HepG2 (cell line): ENCODE results near the gene ACAP3. TPM values are rescaled to one million over a fixed set of nuclear protein-coding genes. Genes with fewer than 3 reads are reported as not detected.

Source experiments
- ATAC-seq: fragments of 200-7000 bp; cut with Tn5 transposase; 3 replicates; pipeline ENCODE4 v1.9.1; 2020; ENCODE audit warnings: mild to moderate bottlenecking, moderate library complexity
- BruUV-seq: library from RNA; stranded (reverse); fragments of 400-500 nt; replicated peaks from 2 replicates; lab custom pipeline; 2021; lab: Mats Ljungman, UMichigan
- CTCF ChIA-PET: fragments of 300-600 bp; formaldehyde crosslinking; extraction: SDS; loops from one replicate; lab custom pipeline; 2021; ENCODE audit warnings: low total read pairs, inconsistent platforms, low intra/inter-chr PET ratio; lab: Yijun Ruan, JAX
- POLR2A ChIA-PET: fragments of 350-600 bp; sonication (Branson Sonifier 250); formaldehyde crosslinking; loops from one replicate; lab custom pipeline; 2020; ENCODE audit warnings: antibody characterized with exemption, inconsistent platforms; lab: Yijun Ruan, JAX
- DNase-seq: peaks from one replicate; pipeline ENCODE4 v3.0.0-alpha.2; 2015; ENCODE audit warnings: low spot score
- FAIRE-seq: peaks from 3 replicates; lab custom pipeline; 2011; peaks lifted over from hg19 to GRCh38; lab: Jason Lieb, UNC
- H2AFZ ChIP-seq: one replicate; pipeline ENCODE4 v1.6.1; 2011; ENCODE audit warnings: low read length, inconsistent platforms
- H3K27ac ChIP-seq: fragments of 300-600 bp; 3 replicates; pipeline ENCODE4 v1.8.0; 2011; ENCODE audit warnings: mixed run types, mild to moderate bottlenecking, mixed read lengths, low read length, inconsistent platforms; ENCODE audit not compliant: insufficient read depth; ENCODE audit errors: extremely low read length
- H3K27me3 ChIP-seq, 2 experiments: fragments of 200-600 bp in 1 of 2; 2 replicates in 1 of 2; 3 replicates in 1 of 2; pipeline versions ENCODE4 v1.6.0 to v1.8.0; 2011; ENCODE audit warnings: low read length in 2 of 2, mild to moderate bottlenecking in 2 of 2, moderate library complexity in 2 of 2, inconsistent platforms in 1 of 2; ENCODE audit not compliant: insufficient read depth in 2 of 2, control insufficient read depth in 1 of 2
- H3K36me3 ChIP-seq, 2 experiments: fragments of 200-600 bp in 1 of 2; replicated peaks in 1 of 2; 2 replicates in 1 of 2; 3 replicates in 1 of 2; pipeline versions ENCODE4 v1.5.1 to v1.8.0; 2011; ENCODE audit warnings: low read length in 2 of 2, inconsistent platforms in 1 of 2; ENCODE audit not compliant: insufficient read depth in 2 of 2, control insufficient read depth in 1 of 2
- H3K4me1 ChIP-seq: 2 replicates; pipeline ENCODE4 v1.5.1; 2012; ENCODE audit warnings: low read length, inconsistent platforms; ENCODE audit not compliant: insufficient read depth
- H3K4me2 ChIP-seq: 2 replicates; pipeline ENCODE4 v1.6.0; 2011; ENCODE audit warnings: low read depth, low read length, inconsistent platforms
- H3K4me3 ChIP-seq, 3 experiments: fragments of 200-600 bp in 1 of 3; sonication (generic), shearing (Covaris generic) in 1 of 3; replicated peaks in 1 of 3; 2 replicates each; pipeline ENCODE4 v1.5.1; 2011 to 2016; ENCODE audit warnings: low read length in 3 of 3, inconsistent platforms in 2 of 3, low read depth in 2 of 3, mild to moderate bottlenecking in 2 of 3, control low read depth in 1 of 3, mixed read lengths in 1 of 3; ENCODE audit not compliant: insufficient read depth in 1 of 3
- H3K79me2 ChIP-seq: one replicate; pipeline ENCODE4 v1.6.1; 2011; ENCODE audit warnings: low read length, inconsistent platforms; ENCODE audit not compliant: insufficient read depth
- H3K9ac ChIP-seq: 2 replicates; pipeline ENCODE4 v1.6.0; 2011; ENCODE audit warnings: mild to moderate bottlenecking, low read depth, low read length, inconsistent platforms; ENCODE audit not compliant: insufficient read depth
- H3K9me3 ChIP-seq: 2 replicates; pipeline ENCODE4 v1.5.1; 2012; ENCODE audit warnings: mild to moderate bottlenecking, low read length
- H4K20me1 ChIP-seq: 2 replicates; pipeline ENCODE4 v1.6.0; 2011; ENCODE audit warnings: inconsistent platforms, mild to moderate bottlenecking, low read length, moderate library complexity; ENCODE audit not compliant: insufficient read depth
- ADNP ChIP-seq: sonication (generic); formaldehyde crosslinking; IDR thresholded peaks from 2 replicates; pipeline ENCODE4 v1.4.0; 2020; ENCODE audit warnings: missing genetic modification reagents
- HES4 ChIP-seq: sonication (generic); formaldehyde crosslinking; IDR thresholded peaks from 2 replicates; pipeline ENCODE4 v1.9.0; 2021; ENCODE audit warnings: mild to moderate bottlenecking, missing genetic modification reagents, borderline replicate concordance
- MAF1 ChIP-seq: sonication (generic); formaldehyde crosslinking; IDR thresholded peaks from 2 replicates; pipeline ENCODE4 v1.5.0; 2020; ENCODE audit warnings: missing genetic modification reagents, borderline replicate concordance
- RXRA ChIP-seq: sonication (generic); formaldehyde crosslinking; IDR thresholded peaks from 2 replicates; pipeline ENCODE4 v1.5.1; 2020; ENCODE audit warnings: missing genetic modification reagents
- ZFP82 ChIP-seq: sonication (generic); formaldehyde crosslinking; IDR thresholded peaks from 2 replicates; pipeline ENCODE4 v1.5.1; 2020; ENCODE audit warnings: mild to moderate bottlenecking, missing genetic modification reagents, borderline replicate concordance
- ZNF124 ChIP-seq: sonication (generic); formaldehyde crosslinking; IDR thresholded peaks from 2 replicates; pipeline ENCODE4 v1.4.0; 2020; ENCODE audit warnings: missing genetic modification reagents
- ZNF672 ChIP-seq: sonication (generic); formaldehyde crosslinking; IDR thresholded peaks from 2 replicates; pipeline ENCODE4 v1.8.1; 2022; ENCODE audit warnings: missing genetic modification reagents
- ZNF816 ChIP-seq: sonication (generic); formaldehyde crosslinking; IDR thresholded peaks from 2 replicates; pipeline ENCODE4 v1.8.0; 2022; ENCODE audit warnings: missing genetic modification reagents, mild to moderate bottlenecking, borderline replicate concordance
- WGBS: methylation state at CpG from one replicate; pipeline ENCODE4 v1.1.6; 2017; ENCODE audit warnings: low lambda C conversion rate; 5-methylcytosine and 5-hydroxymethylcytosine counted together
- in situ Hi-C: cut with HindIII; loops from 2 replicates; pipeline ENCODE4 v1.10.0; 2017; ENCODE audit warnings: low pct_unique_long_range_greater_than_20kb; ENCODE audit not compliant: extremely low pct_ligation_motif_present
- intact Hi-C: fragments of 100-400 bp; cut with micrococcal nuclease; formaldehyde crosslinking; loops from one replicate; pipeline ENCODE4 v1.10.0; 2022; ENCODE audit not compliant: unreplicated experiment
- polyA plus RNA-seq, 8 experiments: library from polyadenylated mRNA; depleted of rRNA in 3 of 8; stranded (reverse) in 7 of 8; unstranded in 1 of 8; fragments of >200 nt; fragmentation: Illumina TruSeq in 4 of 8; extraction: Trizol in 4 of 8; gene quantifications; 2 replicates each; pipeline versions ENCODE4 v1.2.1 to v1.2.3, GENCODE V29; 2011 to 2016; ENCODE audit warnings: low read depth in 4 of 8, missing spikeins in 1 of 8, mixed read lengths in 1 of 8; ENCODE audit not compliant: insufficient read depth in 1 of 8
- total RNA-seq, 5 experiments: library from RNA; depleted of rRNA; stranded (reverse); fragments of >200 nt; fragmentation: Illumina TruSeq; extraction: Trizol; gene quantifications; 2 replicates each; pipeline ENCODE4 v1.2.3, GENCODE V29; 2016; ENCODE audit warnings: low read depth in 1 of 5
- TF ChIP-seq, protein P1 (sequence below): sonication (generic); formaldehyde crosslinking; IDR thresholded peaks from 2 replicates; pipeline ENCODE4 v1.4.0; 2020; ENCODE audit warnings: missing genetic modification reagents
- TF ChIP-seq, protein P2 (sequence below): IDR thresholded peaks from 2 replicates; pipeline ENCODE4 v1.6.1; 2012; ENCODE audit warnings: inconsistent platforms
- TF ChIP-seq, protein P3 (sequence below): sonication (generic); formaldehyde crosslinking; IDR thresholded peaks from 2 replicates; pipeline ENCODE4 v1.4.0; 2020; ENCODE audit warnings: missing genetic modification reagents
- TF ChIP-seq, protein P4 (sequence below): sonication (generic); formaldehyde crosslinking; IDR thresholded peaks from 2 replicates; pipeline ENCODE4 v1.5.0; 2020; ENCODE audit warnings: mild to moderate bottlenecking, missing genetic modification reagents, borderline replicate concordance

Gene ACAP3
- total and polyA plus RNA-seq, 2 of the 13 experiments (the other 11 are each of a cell fraction or from before 2014, with no cell fraction given) = 29.4 to 50.8 TPM

DNA sequence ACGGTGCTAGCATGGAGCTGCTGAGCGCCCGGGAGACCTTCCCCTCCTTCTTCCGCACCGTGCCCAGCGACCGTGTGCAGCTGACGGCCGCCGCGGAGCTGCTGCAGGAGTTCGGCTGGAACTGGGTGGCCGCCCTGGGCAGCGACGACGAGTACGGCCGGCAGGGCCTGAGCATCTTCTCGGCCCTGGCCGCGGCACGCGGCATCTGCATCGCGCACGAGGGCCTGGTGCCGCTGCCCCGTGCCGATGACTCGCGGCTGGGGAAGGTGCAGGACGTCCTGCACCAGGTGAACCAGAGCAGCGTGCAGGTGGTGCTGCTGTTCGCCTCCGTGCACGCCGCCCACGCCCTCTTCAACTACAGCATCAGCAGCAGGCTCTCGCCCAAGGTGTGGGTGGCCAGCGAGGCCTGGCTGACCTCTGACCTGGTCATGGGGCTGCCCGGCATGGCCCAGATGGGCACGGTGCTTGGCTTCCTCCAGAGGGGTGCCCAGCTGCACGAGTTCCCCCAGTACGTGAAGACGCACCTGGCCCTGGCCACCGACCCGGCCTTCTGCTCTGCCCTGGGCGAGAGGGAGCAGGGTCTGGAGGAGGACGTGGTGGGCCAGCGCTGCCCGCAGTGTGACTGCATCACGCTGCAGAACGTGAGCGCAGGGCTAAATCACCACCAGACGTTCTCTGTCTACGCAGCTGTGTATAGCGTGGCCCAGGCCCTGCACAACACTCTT, 24.5 kb upstream of the ACAP3 start:
- H3K4me2 ChIP-seq = no peak overlapping the region; the same call in 1 of the 2 replicates
- no TSS peak for BruUV-seq
- peaks cover 7% of the 10 kb centered on the region; the same call in 1 of the 2 replicates for H4K20me1 ChIP-seq
- peaks cover 24% of the 10 kb centered on the region for H3K4me1 ChIP-seq
- H3K4me3 ChIP-seq = no peak overlapping the region
- ChIA-PET CTCF (no interaction called here), POLR2A (interaction anchor here (1.0 to 1.8 kb wide), 2 partner anchors 12 to 16 kb away, joined by 6 to 7 read pairs; no protein-coding TSS in a partner anchor)
- intact Hi-C loops = no loop called here
- peaks cover 0 to 3% of the 10 kb centered on the region in 2 experiments; a peak in 2 of 5 replicates for H3K36me3 ChIP-seq
- H2AFZ ChIP-seq = no peak overlapping the region
- in situ Hi-C loops = no loop called here
- no peaks in the 10 kb centered on the region for H3K9me3 ChIP-seq
- DNase-seq = no peak
- no peaks in the 10 kb centered on the region for H3K79me2 ChIP-seq
- no peak overlapping the region for H3K27ac ChIP-seq
- no CpG with 5 or more reads among the region's 57 CpGs for WGBS
- FAIRE-seq = no peak
- peak; percentile 16 for ATAC-seq
- no peak overlapping the region for H3K9ac ChIP-seq
- H3K27me3 ChIP-seq = 0 out of 5 replicates have a peak, but pooled peaks cover 0 to 4% of the 10 kb centered on the region in 2 experiments
- no peak for TF ChIP-seq HES4 (CRISPR knock-in tag)
- TF ChIP-seq, protein P1, sequence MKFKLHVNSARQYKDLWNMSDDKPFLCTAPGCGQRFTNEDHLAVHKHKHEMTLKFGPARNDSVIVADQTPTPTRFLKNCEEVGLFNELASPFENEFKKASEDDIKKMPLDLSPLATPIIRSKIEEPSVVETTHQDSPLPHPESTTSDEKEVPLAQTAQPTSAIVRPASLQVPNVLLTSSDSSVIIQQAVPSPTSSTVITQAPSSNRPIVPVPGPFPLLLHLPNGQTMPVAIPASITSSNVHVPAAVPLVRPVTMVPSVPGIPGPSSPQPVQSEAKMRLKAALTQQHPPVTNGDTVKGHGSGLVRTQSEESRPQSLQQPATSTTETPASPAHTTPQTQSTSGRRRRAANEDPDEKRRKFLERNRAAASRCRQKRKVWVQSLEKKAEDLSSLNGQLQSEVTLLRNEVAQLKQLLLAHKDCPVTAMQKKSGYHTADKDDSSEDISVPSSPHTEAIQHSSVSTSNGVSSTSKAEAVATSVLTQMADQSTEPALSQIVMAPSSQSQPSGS (CRISPR knock-in tag) = no peak
- TF ChIP-seq ZNF672 (CRISPR knock-in tag) = no peak
- no peak for TF ChIP-seq ZNF124 (CRISPR knock-in tag)
- no peak for TF ChIP-seq RXRA (CRISPR knock-in tag)
- no peak for TF ChIP-seq MAF1 (CRISPR knock-in tag)
- TF ChIP-seq, protein P2, sequence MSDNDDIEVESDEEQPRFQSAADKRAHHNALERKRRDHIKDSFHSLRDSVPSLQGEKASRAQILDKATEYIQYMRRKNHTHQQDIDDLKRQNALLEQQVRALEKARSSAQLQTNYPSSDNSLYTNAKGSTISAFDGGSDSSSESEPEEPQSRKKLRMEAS = peak; percentile 32; the same call in 1 of the 2 replicates
- TF ChIP-seq, protein P3, sequence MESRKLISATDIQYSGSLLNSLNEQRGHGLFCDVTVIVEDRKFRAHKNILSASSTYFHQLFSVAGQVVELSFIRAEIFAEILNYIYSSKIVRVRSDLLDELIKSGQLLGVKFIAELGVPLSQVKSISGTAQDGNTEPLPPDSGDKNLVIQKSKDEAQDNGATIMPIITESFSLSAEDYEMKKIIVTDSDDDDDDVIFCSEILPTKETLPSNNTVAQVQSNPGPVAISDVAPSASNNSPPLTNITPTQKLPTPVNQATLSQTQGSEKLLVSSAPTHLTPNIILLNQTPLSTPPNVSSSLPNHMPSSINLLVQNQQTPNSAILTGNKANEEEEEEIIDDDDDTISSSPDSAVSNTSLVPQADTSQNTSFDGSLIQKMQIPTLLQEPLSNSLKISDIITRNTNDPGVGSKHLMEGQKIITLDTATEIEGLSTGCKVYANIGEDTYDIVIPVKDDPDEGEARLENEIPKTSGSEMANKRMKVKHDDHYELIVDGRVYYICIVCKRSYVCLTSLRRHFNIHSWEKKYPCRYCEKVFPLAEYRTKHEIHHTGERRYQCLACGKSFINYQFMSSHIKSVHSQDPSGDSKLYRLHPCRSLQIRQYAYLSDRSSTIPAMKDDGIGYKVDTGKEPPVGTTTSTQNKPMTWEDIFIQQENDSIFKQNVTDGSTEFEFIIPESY (CRISPR knock-in tag) = peak; percentile 83
- no peak for TF ChIP-seq ZNF816 (CRISPR knock-in tag)
- TF ChIP-seq, protein P4, sequence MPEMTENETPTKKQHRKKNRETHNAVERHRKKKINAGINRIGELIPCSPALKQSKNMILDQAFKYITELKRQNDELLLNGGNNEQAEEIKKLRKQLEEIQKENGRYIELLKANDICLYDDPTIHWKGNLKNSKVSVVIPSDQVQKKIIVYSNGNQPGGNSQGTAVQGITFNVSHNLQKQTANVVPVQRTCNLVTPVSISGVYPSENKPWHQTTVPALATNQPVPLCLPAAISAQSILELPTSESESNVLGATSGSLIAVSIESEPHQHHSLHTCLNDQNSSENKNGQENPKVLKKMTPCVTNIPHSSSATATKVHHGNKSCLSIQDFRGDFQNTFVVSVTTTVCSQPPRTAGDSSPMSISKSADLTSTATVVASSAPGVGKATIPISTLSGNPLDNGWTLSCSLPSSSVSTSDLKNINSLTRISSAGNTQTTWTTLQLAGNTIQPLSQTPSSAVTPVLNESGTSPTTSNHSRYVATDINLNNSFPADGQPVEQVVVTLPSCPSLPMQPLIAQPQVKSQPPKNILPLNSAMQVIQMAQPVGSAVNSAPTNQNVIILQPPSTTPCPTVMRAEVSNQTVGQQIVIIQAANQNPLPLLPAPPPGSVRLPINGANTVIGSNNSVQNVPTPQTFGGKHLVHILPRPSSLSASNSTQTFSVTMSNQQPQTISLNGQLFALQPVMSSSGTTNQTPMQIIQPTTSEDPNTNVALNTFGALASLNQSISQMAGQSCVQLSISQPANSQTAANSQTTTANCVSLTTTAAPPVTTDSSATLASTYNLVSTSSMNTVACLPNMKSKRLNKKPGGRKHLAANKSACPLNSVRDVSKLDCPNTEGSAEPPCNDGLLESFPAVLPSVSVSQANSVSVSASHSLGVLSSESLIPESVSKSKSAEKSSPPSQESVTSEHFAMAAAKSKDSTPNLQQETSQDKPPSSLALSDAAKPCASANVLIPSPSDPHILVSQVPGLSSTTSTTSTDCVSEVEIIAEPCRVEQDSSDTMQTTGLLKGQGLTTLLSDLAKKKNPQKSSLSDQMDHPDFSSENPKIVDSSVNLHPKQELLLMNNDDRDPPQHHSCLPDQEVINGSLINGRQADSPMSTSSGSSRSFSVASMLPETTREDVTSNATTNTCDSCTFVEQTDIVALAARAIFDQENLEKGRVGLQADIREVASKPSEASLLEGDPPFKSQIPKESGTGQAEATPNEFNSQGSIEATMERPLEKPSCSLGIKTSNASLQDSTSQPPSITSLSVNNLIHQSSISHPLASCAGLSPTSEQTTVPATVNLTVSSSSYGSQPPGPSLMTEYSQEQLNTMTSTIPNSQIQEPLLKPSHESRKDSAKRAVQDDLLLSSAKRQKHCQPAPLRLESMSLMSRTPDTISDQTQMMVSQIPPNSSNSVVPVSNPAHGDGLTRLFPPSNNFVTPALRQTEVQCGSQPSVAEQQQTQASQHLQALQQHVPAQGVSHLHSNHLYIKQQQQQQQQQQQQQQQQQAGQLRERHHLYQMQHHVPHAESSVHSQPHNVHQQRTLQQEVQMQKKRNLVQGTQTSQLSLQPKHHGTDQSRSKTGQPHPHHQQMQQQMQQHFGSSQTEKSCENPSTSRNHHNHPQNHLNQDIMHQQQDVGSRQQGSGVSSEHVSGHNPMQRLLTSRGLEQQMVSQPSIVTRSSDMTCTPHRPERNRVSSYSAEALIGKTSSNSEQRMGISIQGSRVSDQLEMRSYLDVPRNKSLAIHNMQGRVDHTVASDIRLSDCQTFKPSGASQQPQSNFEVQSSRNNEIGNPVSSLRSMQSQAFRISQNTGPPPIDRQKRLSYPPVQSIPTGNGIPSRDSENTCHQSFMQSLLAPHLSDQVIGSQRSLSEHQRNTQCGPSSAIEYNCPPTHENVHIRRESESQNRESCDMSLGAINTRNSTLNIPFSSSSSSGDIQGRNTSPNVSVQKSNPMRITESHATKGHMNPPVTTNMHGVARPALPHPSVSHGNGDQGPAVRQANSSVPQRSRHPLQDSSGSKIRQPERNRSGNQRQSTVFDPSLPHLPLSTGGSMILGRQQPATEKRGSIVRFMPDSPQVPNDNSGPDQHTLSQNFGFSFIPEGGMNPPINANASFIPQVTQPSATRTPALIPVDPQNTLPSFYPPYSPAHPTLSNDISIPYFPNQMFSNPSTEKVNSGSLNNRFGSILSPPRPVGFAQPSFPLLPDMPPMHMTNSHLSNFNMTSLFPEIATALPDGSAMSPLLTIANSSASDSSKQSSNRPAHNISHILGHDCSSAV (CRISPR knock-in tag) = no peak
- no peak for TF ChIP-seq ADNP (CRISPR knock-in tag)
- TF ChIP-seq ZFP82 (CRISPR knock-in tag) = no peak
